GM20000 (cell line): ENCODE results near the gene SHF.
A peak's percentile ranks its signal among the peaks of the same experiment; 100 is the strongest.
"Not testable (repeated sequence)": the region's sequence is repeated elsewhere in the genome, so short reads cannot be mapped to it uniquely, and the experiment has no call there.

Experiments used
- DNase-seq: peaks from one replicate; pipeline ENCODE4 v3.0.0; 2012; ENCODE audit warnings: low spot score
- TF ChIP-seq, protein P1 (sequence below): IDR thresholded peaks from 2 replicates; pipeline ENCODE4 v1.5.1; 2012; ENCODE audit warnings: mild to moderate bottlenecking, control low read depth; ENCODE audit errors: extremely low read depth, missing control alignments

SHF gene, protein sequence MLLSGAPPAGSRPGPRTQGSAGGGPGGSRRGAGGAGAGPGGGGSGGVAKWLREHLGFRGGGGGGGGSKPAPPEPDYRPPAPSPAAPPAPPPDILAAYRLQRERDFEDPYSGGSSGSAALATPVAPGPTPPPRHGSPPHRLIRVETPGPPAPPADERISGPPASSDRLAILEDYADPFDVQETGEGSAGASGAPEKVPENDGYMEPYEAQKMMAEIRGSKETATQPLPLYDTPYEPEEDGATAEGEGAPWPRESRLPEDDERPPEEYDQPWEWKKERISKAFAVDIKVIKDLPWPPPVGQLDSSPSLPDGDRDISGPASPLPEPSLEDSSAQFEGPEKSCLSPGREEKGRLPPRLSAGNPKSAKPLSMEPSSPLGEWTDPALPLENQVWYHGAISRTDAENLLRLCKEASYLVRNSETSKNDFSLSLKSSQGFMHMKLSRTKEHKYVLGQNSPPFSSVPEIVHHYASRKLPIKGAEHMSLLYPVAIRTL

DNA sequence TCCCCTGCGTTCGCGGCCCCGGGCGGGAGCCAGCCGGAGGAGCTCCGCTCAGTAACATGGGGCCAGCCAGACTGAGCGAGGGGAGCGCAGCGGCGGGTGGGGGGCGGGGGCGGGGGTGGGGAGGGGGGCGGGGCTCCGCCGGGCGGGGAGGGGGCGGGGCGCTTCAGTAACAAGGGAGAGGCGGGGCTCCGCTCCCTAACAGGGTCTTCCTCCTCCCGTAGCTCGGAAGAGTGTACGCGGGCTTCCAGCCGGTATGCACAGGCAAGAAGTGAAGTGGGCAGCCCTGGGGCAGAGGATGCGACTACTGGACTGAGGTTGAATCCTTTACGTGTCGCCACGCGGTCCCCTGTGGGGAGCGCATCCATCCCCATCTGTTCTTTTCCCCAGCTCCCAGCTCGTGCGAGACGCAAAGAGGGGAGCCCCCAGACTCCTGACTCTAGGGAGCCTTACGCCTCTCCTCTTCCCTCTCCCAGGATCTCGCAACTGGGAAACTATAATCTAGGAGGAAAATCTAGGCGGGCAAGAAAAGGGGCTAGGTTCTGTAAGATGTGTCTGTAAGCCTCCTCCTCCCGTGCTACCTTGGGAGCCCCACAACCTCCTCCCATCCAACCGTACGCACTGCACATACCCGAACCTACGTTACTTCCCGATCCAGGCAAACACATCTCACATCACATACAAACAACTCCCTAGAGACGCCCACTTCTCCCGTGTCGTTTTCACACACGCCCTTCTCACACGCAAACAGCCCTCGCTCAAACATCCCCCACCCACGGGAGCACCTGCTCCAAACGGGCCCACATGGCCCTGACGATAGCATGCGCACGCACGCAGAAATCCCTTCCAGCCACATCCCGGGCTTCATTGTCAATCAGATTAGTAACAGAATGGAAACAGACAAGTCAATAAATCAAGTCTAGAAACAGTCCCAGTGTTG lies at the start of gene SHF:
TSS of gene SHF (minus strand) at position 73 of the 937 bp plus-strand sequence. CDS start at position 58, 15 bp downstream.
- TF ChIP-seq, protein P1, sequence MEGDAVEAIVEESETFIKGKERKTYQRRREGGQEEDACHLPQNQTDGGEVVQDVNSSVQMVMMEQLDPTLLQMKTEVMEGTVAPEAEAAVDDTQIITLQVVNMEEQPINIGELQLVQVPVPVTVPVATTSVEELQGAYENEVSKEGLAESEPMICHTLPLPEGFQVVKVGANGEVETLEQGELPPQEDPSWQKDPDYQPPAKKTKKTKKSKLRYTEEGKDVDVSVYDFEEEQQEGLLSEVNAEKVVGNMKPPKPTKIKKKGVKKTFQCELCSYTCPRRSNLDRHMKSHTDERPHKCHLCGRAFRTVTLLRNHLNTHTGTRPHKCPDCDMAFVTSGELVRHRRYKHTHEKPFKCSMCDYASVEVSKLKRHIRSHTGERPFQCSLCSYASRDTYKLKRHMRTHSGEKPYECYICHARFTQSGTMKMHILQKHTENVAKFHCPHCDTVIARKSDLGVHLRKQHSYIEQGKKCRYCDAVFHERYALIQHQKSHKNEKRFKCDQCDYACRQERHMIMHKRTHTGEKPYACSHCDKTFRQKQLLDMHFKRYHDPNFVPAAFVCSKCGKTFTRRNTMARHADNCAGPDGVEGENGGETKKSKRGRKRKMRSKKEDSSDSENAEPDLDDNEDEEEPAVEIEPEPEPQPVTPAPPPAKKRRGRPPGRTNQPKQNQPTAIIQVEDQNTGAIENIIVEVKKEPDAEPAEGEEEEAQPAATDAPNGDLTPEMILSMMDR = no peak
- peak; percentile 88 for DNase-seq

DNA sequence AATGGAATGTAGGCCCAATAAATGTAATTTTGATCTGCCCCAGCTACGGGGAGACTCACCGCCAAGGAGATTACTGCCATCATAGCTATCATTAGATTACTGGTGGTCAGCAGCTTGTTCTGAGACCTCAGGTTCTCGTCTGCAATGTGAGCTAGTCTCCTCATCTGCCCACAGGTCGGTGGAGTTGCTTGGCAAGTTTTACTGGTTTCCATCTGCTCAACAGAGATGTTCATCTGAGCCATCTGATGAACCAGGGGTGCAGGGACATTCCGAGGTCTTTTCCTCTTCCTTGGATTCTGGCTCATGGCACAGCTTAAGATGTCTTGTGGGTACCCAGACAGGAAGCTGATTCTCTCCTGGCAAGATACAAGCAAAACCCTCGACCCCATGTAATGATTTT lies 49.0 kb upstream of the SHF start:
- DNase-seq = not testable (repeated sequence)

DNA sequence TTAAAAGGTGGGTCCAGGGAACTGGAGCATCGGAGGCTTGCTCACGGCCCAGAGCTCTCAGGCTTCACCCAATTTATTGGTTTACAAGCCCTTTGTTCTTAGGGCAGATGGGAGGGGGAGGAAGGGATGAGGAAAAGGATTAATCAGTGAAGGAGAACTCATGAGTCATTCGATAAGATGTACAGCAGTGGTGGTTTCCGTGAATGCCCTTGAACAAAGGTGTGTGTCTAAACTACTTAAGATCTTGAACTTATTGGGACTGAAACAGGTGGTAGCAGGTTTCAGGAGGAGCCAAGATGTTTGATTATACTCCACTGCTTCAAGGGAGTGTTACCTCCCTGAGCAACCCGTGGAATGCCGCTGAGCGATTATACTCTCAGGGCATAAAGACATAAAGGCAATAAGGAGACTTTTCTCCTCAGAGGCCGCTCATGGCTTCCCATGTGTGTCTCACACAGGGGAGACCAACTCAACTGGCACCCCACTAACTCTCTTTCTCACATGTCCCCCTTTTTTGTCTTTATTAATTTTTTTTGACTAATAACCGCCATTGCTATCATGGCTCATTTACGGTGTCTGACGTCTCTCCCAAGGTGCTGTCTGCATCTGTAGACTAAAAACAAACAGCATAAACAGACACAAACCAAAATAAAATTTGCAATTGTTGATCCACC lies 46.9 kb upstream of the SHF start:
- TF ChIP-seq, protein P1 = no peak
- no peak for DNase-seq

DNA sequence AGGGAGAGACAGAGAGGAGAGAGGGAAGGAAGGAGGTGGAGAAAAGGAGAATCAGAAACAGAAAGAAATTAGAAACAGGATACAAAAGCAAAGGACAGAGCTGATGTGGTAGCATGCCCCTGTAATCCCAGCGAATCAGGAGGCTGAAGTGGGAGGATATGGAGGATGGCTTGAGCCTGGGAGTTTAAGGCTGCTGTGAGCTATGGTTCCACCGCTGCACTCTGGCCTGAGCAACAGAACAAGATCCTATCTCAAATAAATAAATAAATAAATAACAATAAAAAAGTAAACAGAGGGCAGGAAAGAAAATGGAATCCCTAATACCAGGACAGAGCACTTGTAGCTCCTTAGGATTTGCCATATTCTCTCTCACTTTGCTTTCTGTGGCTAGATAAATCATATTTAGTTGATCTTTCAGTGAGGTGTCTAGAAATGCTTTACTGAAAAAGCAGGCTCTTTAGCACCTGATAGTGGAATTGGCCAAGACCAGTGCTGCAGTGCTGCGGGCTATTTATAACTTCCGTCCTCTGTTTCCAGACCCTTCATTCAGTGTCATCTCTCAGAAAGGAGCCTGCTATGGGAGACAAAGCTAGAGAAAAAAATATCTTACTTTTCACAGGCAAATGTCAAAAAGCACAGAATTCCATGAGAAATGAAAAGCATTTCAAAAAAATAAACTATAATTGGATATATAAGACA lies 44.2 kb upstream of the SHF start:
- TF ChIP-seq, protein P1 = no peak
- no peak for DNase-seq

DNA sequence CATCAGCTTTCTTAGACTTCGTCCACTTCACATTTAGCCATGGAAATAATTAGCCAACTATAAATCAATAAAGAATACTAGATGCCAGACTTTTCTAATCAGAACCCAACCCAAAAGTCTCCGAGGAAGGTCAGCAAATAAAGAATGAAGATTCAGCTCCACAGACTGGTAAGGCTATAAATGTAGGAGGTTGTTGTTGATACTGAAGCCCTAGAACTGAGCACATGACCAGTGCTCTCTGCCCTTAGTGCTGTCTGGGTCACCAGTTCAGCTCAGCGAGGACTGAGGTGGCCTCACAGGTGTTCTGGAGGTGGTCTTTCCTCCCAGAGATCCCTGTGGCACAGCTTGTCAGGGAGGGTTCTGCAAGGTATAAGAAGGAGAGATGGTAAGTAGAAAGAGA lies 43.4 kb upstream of the SHF start:
- TF ChIP-seq, protein P1 = no peak
- no peak for DNase-seq

DNA sequence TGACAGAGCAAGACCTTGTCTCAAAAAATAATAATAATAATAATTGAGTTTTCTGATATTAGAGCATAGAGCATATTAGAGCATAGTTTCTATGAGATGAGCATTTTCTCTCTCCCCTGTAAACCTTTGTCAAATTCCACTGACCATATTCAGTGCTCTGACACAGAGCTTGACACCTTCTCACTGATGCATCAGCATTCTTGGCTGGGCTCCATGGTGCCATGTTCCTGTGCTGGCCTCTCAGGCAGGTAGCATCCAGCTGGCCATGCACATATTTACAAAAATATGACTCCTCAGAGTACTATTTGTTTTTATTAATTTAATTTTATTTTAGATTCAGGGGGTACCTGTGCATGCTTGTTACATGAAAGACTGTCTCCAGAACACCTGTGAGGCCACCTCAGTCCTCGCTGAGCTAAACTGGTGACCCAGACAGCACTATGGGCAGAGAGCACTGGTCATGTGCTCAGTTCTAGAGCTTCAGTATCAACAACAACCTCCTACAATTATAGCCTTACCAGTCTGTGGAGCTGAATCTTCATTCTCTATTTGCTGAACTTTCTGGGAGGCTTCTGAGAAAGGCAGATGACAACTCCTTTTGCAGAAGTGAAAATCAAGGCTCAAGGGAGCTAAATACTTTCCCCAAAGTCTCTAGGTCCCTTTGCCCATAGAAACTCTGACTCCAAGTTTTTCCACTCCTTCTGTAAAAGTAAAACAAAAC lies 42.6 kb upstream of the SHF start:
- no peak for DNase-seq
- TF ChIP-seq, protein P1 = no peak
